ENCODE data around the gene BCL10. TPM values are rescaled to one million over a fixed set of nuclear protein-coding genes. Genes with fewer than 3 reads are reported as not detected.

Gene BCL10
- 10 to 100 TPM; 14.9 to 24.0 (median 19.5) TPM for total RNA-seq

GRCh38 chr1:85276215-85276977 is at the start of gene BCL10:
TSS of gene BCL10 (minus strand) at chr1:85276632. CDS start at chr1:85276352, 280 bp downstream.
- TF ChIP-seq CTCF (IDR thresholded peaks at IDR 0.05; ENCODE audit: low read depth): no peak

- no peak for TF ChIP-seq CTCF (IDR thresholded peaks at IDR 0.05; ENCODE audit: low read depth)
These were observed 49.5 kb upstream of the BCL10 start for GRCh38 chr1:85325920-85326319.

GRCh38 chr1:85323770-85324169 is 47.3 kb upstream of the BCL10 start:
- no peak for TF ChIP-seq CTCF (IDR thresholded peaks at IDR 0.05; ENCODE audit: low read depth)

- no peak for TF ChIP-seq CTCF (IDR thresholded peaks at IDR 0.05; ENCODE audit: low read depth)
These were observed 46.2 kb upstream of the BCL10 start for GRCh38 chr1:85322655-85323054.

- TF ChIP-seq CTCF (IDR thresholded peaks at IDR 0.05; ENCODE audit: low read depth): no peak
These were observed 45.0 kb upstream of the BCL10 start for GRCh38 chr1:85321237-85321964.

- no peak for TF ChIP-seq CTCF (IDR thresholded peaks at IDR 0.05; ENCODE audit: low read depth)
These were observed 44.1 kb upstream of the BCL10 start for GRCh38 chr1:85320371-85321131.

GRCh38 chr1:85319931-85320330 is 43.5 kb upstream of the BCL10 start:
- TF ChIP-seq CTCF (IDR thresholded peaks at IDR 0.05; ENCODE audit: low read depth): no peak

All from subcutaneous adipose tissue (tissue), 4 donors.